HEK293 (cell line): ENCODE measurements around the gene HDLBP.

ENCODE experiments used
- CTCF ChIA-PET: fragments of 350-600 bp; formaldehyde crosslinking; extraction: SDS; loops from one replicate; lab custom pipeline; 2021; ENCODE audit warnings: antibody characterized with exemption; lab: Yijun Ruan, JAX
- POLR2A ChIA-PET: fragments of 300-600 bp; formaldehyde crosslinking; extraction: SDS; loops from one replicate; lab custom pipeline; 2020; ENCODE audit warnings: antibody characterized with exemption, inconsistent platforms; lab: Yijun Ruan, JAX
- H3K27ac ChIP-seq: fragments of 200-500 bp; sonication (Bioruptor generic); 2 replicates; pipeline ENCODE4 v1.5.1; 2014; ENCODE audit warnings: low read depth, low read length, control low read depth, inconsistent platforms; ENCODE audit errors: extremely low read depth
- H3K36me3 ChIP-seq, 2 experiments: fragments of 200-500 bp in 1 of 2; sonication (Bioruptor generic) in 1 of 2; 1 replicate in 1 of 2; 2 replicates in 1 of 2; pipeline ENCODE4 v1.5.1; 2014 to 2017; ENCODE audit warnings: inconsistent platforms in 2 of 2, low read length in 2 of 2; ENCODE audit not compliant: control insufficient read depth in 2 of 2, insufficient read depth in 1 of 2
- H3K4me1 ChIP-seq: fragments of 200-500 bp; sonication (Bioruptor generic); 2 replicates; pipeline ENCODE4 v1.5.1; 2014; ENCODE audit warnings: mild to moderate bottlenecking, low read length, inconsistent platforms; ENCODE audit not compliant: control insufficient read depth, insufficient read depth
- H3K4me3 ChIP-seq: 2 replicates; pipeline ENCODE4 v1.5.1; 2011; ENCODE audit warnings: low read depth, mild to moderate bottlenecking, control low read depth, low read length, moderate library complexity
- H3K9me3 ChIP-seq: fragments of 200-500 bp; sonication (Bioruptor generic); 2 replicates; pipeline ENCODE4 v1.5.1; 2014; ENCODE audit warnings: low read depth, low read length, inconsistent platforms; ENCODE audit not compliant: control insufficient read depth, insufficient read depth
- FEZF1 ChIP-seq: fragments of 450-650 bp; formaldehyde crosslinking; IDR thresholded peaks from 2 replicates; pipeline ENCODE4 v1.5.1; 2016; ENCODE audit warnings: missing biosample characterization, missing genetic modification characterization
- GLIS1 ChIP-seq: fragments of 450-650 bp; formaldehyde crosslinking; IDR thresholded peaks from 2 replicates; pipeline ENCODE4 v1.5.1; 2016; ENCODE audit warnings: missing biosample characterization, missing genetic modification characterization
- HOXD13 ChIP-seq: sonication (generic); formaldehyde crosslinking; IDR thresholded peaks from 2 replicates; pipeline ENCODE4 v1.8.0; 2022; ENCODE audit warnings: missing genetic modification reagents, borderline replicate concordance
- SALL2 ChIP-seq: fragments of 450-650 bp; formaldehyde crosslinking; IDR thresholded peaks from 2 replicates; pipeline ENCODE4 v1.5.0; 2017; ENCODE audit warnings: missing biosample characterization, mild to moderate bottlenecking, missing genetic modification characterization, borderline replicate concordance
- SP7 ChIP-seq: fragments of 450-650 bp; formaldehyde crosslinking; IDR thresholded peaks from 2 replicates; pipeline ENCODE4 v1.5.1; 2016; ENCODE audit warnings: missing biosample characterization, missing genetic modification characterization
- ZBTB26 ChIP-seq: fragments of 450-650 bp; formaldehyde crosslinking; optimal IDR thresholded peaks from 2 replicates; pipeline ENCODE3; 2016; ENCODE audit warnings: missing biosample characterization, mild to moderate bottlenecking, missing genetic modification characterization
- ZBTB49 ChIP-seq: fragments of 450-650 bp; formaldehyde crosslinking; IDR thresholded peaks from 2 replicates; pipeline ENCODE4 v1.5.1; 2016; ENCODE audit warnings: missing biosample characterization, missing genetic modification characterization, low read depth
- ZFP69B ChIP-seq: fragments of 450-650 bp; formaldehyde crosslinking; IDR thresholded peaks from 2 replicates; pipeline ENCODE4 v1.5.1; 2016; ENCODE audit warnings: missing biosample characterization, missing genetic modification characterization
- ZNF114 ChIP-seq: fragments of 450-650 bp; formaldehyde crosslinking; IDR thresholded peaks from 2 replicates; pipeline ENCODE4 v1.5.0; 2017; ENCODE audit warnings: missing biosample characterization, missing genetic modification characterization
- ZNF169 ChIP-seq: fragments of 450-650 bp; formaldehyde crosslinking; IDR thresholded peaks from 2 replicates; pipeline ENCODE4 v1.5.1; 2016; ENCODE audit warnings: missing biosample characterization, missing genetic modification characterization
- ZNF214 ChIP-seq: fragments of 450-650 bp; formaldehyde crosslinking; IDR thresholded peaks from 2 replicates; pipeline ENCODE4 v1.5.1; 2017; ENCODE audit warnings: missing biosample characterization, mild to moderate bottlenecking, missing genetic modification characterization, borderline replicate concordance
- ZNF221 ChIP-seq: fragments of 450-650 bp; formaldehyde crosslinking; IDR thresholded peaks from 2 replicates; pipeline ENCODE4 v1.5.1; 2017; ENCODE audit warnings: missing biosample characterization, missing genetic modification characterization, borderline replicate concordance
- ZNF248 ChIP-seq: fragments of 450-650 bp; formaldehyde crosslinking; IDR thresholded peaks from 2 replicates; pipeline ENCODE4 v1.5.1; 2017; ENCODE audit warnings: missing biosample characterization, missing genetic modification characterization
- ZNF302 ChIP-seq: fragments of 450-650 bp; formaldehyde crosslinking; IDR thresholded peaks from 2 replicates; pipeline ENCODE4 v1.5.1; 2016; ENCODE audit warnings: missing biosample characterization, missing genetic modification characterization, low read depth
- ZNF324 ChIP-seq: fragments of 450-650 bp; formaldehyde crosslinking; IDR thresholded peaks from 2 replicates; pipeline ENCODE4 v1.5.1; 2016; ENCODE audit warnings: missing biosample characterization, missing genetic modification characterization
- ZNF350 ChIP-seq: fragments of 450-650 bp; formaldehyde crosslinking; IDR thresholded peaks from 2 replicates; pipeline ENCODE4 v1.5.0; 2017; ENCODE audit warnings: missing biosample characterization, mild to moderate bottlenecking, missing genetic modification characterization
- ZNF521 ChIP-seq: fragments of 450-650 bp; formaldehyde crosslinking; IDR thresholded peaks from 2 replicates; pipeline ENCODE4 v1.5.1; 2017; ENCODE audit warnings: missing biosample characterization, mild to moderate bottlenecking, missing genetic modification characterization
- ZNF530 ChIP-seq: fragments of 450-650 bp; formaldehyde crosslinking; IDR thresholded peaks from 2 replicates; pipeline ENCODE4 v1.5.1; 2016; ENCODE audit warnings: low read depth, missing biosample characterization, missing genetic modification characterization
- ZNF544 ChIP-seq: fragments of 450-650 bp; formaldehyde crosslinking; IDR thresholded peaks from 2 replicates; pipeline ENCODE4 v1.5.0; 2017; ENCODE audit warnings: missing biosample characterization, missing genetic modification characterization
- ZNF548 ChIP-seq: fragments of 450-650 bp; formaldehyde crosslinking; IDR thresholded peaks from 2 replicates; pipeline ENCODE4 v1.5.1; 2016; ENCODE audit warnings: missing biosample characterization, missing genetic modification characterization
- ZNF664 ChIP-seq: fragments of 450-650 bp; formaldehyde crosslinking; IDR thresholded peaks from 2 replicates; pipeline ENCODE4 v1.5.1; 2016; ENCODE audit warnings: missing biosample characterization, missing genetic modification characterization
- ZNF677 ChIP-seq: fragments of 450-650 bp; IDR thresholded peaks from 2 replicates; pipeline ENCODE4 v1.5.0; 2018; ENCODE audit warnings: missing biosample characterization, mild to moderate bottlenecking, missing genetic modification characterization, moderate library complexity
- ZNF747 ChIP-seq: fragments of 450-650 bp; formaldehyde crosslinking; IDR thresholded peaks from 2 replicates; pipeline ENCODE4 v1.5.1; 2016; ENCODE audit warnings: missing biosample characterization, missing genetic modification characterization
- ZNF777 ChIP-seq: fragments of 450-650 bp; formaldehyde crosslinking; IDR thresholded peaks from 2 replicates; pipeline ENCODE4 v1.5.1; 2017; ENCODE audit warnings: missing biosample characterization, missing genetic modification characterization, borderline replicate concordance
- TF ChIP-seq, protein P1 (sequence below): fragments of 450-650 bp; formaldehyde crosslinking; IDR thresholded peaks from 2 replicates; pipeline ENCODE4 v1.5.1; 2016; ENCODE audit warnings: missing biosample characterization, missing genetic modification characterization, borderline replicate concordance
- TF ChIP-seq, protein P2 (sequence below): fragments of 450-650 bp; formaldehyde crosslinking; IDR thresholded peaks from 2 replicates; pipeline ENCODE4 v1.5.1; 2017; ENCODE audit warnings: missing biosample characterization, missing genetic modification characterization
- TF ChIP-seq, protein P3 (sequence below): fragments of 450-650 bp; formaldehyde crosslinking; IDR thresholded peaks from 2 replicates; pipeline ENCODE4 v1.5.1; 2016; ENCODE audit warnings: missing biosample characterization, missing genetic modification characterization

Gene HDLBP

GRCh38 chr2:241204010-241204384 lies 111.5 kb downstream of the HDLBP start:
- POLR2A ChIA-PET = no interaction called here
- Histone ChIP-seq H3K36me3 (no peaks in the 10 kb centered on the region), H3K27ac (no peak overlapping the region), H3K4me1 (no peaks in the 10 kb centered on the region), H3K4me3 (no peak overlapping the region)
- CTCF ChIA-PET = no interaction called here
- TF ChIP-seq GLIS1 (tag by site-specific recombination) = no peak
- TF ChIP-seq ZNF521 (tag by site-specific recombination) = no peak
- no peak for TF ChIP-seq ZNF544 (tag by site-specific recombination)
- TF ChIP-seq, protein P1, sequence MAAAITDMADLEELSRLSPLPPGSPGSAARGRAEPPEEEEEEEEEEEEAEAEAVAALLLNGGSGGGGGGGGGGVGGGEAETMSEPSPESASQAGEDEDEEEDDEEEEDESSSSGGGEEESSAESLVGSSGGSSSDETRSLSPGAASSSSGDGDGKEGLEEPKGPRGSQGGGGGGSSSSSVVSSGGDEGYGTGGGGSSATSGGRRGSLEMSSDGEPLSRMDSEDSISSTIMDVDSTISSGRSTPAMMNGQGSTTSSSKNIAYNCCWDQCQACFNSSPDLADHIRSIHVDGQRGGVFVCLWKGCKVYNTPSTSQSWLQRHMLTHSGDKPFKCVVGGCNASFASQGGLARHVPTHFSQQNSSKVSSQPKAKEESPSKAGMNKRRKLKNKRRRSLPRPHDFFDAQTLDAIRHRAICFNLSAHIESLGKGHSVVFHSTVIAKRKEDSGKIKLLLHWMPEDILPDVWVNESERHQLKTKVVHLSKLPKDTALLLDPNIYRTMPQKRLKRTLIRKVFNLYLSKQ (tag by site-specific recombination) = no peak
- TF ChIP-seq ZNF548 (tag by site-specific recombination) = no peak
- no peak for TF ChIP-seq ZBTB49 (tag by site-specific recombination)
- TF ChIP-seq, protein P2, sequence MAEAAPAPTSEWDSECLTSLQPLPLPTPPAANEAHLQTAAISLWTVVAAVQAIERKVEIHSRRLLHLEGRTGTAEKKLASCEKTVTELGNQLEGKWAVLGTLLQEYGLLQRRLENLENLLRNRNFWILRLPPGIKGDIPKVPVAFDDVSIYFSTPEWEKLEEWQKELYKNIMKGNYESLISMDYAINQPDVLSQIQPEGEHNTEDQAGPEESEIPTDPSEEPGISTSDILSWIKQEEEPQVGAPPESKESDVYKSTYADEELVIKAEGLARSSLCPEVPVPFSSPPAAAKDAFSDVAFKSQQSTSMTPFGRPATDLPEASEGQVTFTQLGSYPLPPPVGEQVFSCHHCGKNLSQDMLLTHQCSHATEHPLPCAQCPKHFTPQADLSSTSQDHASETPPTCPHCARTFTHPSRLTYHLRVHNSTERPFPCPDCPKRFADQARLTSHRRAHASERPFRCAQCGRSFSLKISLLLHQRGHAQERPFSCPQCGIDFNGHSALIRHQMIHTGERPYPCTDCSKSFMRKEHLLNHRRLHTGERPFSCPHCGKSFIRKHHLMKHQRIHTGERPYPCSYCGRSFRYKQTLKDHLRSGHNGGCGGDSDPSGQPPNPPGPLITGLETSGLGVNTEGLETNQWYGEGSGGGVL (tag by site-specific recombination) = no peak
- TF ChIP-seq ZNF114 (tag by site-specific recombination) = no peak
- no peak for TF ChIP-seq ZNF747 (tag by site-specific recombination)
- TF ChIP-seq ZNF350 (tag by site-specific recombination) = no peak
- no peak for TF ChIP-seq ZNF248 (tag by site-specific recombination)
- no peak for TF ChIP-seq ZNF664
- TF ChIP-seq ZNF169 (tag by site-specific recombination) = no peak
- no peak for TF ChIP-seq ZNF302 (tag by site-specific recombination)
- TF ChIP-seq ZNF324 (tag by site-specific recombination) = no peak
- TF ChIP-seq ZNF777 (tag by site-specific recombination) = no peak
- TF ChIP-seq ZFP69B (tag by site-specific recombination) = no peak
- TF ChIP-seq, all 188 proteins: peak for 0
- no peaks in the 10 kb centered on the region for H3K9me3 ChIP-seq

GRCh38 chr2:241203218-241204009 lies 112.1 kb downstream of the HDLBP start:
- no peak overlapping the region for H3K27ac ChIP-seq
- no peaks in the 10 kb centered on the region for H3K9me3 ChIP-seq
- POLR2A ChIA-PET = no interaction called here
- no peak overlapping the region for H3K4me3 ChIP-seq
- H3K36me3 ChIP-seq = no peaks in the 10 kb centered on the region
- no peaks in the 10 kb centered on the region for H3K4me1 ChIP-seq
- CTCF ChIA-PET = no interaction called here
- TF ChIP-seq ZNF214 (tag by site-specific recombination) = no peak
- TF ChIP-seq SP7 (tag by site-specific recombination) = no peak
- no peak for TF ChIP-seq ZBTB26 (tag by site-specific recombination)
- TF ChIP-seq ZNF677 (tag by site-specific recombination) = no peak
- TF ChIP-seq HOXD13 (CRISPR knock-in tag) = no peak
- no peak for TF ChIP-seq ZNF221 (tag by site-specific recombination)
- TF ChIP-seq, protein P3, sequence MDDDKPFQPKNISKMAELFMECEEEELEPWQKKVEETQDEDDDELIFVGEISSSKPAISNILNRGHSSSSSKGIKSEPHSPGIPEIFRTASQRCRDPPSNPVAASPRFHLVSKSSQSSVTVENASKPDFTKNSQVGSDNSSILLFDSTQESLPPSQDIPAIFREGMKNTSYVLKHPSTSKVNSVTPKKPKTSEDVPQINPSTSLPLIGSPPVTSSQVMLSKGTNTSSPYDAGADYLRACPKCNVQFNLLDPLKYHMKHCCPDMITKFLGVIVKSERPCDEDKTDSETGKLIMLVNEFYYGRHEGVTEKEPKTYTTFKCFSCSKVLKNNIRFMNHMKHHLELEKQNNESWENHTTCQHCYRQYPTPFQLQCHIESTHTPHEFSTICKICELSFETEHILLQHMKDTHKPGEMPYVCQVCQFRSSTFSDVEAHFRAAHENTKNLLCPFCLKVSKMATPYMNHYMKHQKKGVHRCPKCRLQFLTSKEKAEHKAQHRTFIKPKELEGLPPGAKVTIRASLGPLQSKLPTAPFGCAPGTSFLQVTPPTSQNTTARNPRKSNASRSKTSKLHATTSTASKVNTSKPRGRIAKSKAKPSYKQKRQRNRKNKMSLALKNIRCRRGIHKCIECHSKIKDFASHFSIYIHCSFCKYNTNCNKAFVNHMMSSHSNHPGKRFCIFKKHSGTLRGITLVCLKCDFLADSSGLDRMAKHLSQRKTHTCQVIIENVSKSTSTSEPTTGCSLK (tag by site-specific recombination) = no peak
- TF ChIP-seq FEZF1 = no peak
- TF ChIP-seq ZNF530 = no peak
- TF ChIP-seq SALL2 (tag by site-specific recombination) = no peak
